ENCODE data around the gene SUN2. TPM values are rescaled to one million over a fixed set of nuclear protein-coding genes. Genes with fewer than 3 reads are reported as not detected.

The SUN2 gene
- total and polyA plus RNA-seq, 2 donors (not counting 3 experiments of a cell fraction or from before 2014, with no cell fraction given), result 76.7 to 133 TPM

DNA sequence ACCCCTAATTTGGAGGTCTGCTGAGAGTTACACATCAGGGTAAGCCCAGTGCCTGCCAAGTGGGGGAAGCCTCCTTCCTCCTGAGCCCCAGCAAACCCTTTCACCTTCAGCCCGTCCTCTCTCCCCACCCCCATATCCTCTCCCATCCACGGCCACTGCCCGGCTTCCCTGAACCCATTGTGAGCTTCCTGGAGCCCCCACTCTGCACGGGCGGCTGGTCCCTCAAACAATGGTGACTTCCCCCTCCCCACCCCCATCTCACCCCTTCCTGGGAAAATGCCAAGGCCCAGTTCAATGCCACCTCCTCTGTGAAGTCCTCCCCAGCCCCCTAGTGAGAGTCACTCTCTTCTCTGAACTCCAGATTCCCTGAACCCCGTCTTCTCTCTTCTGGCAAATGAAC is 20.3 kb upstream of the SUN2 start:
- DNase-seq (ENCODE audit: low read depth, low spot score) (peak; percentile 9), FAIRE-seq (no peak)
- Histone ChIP-seq H3K9ac (replicated peaks; ENCODE audit: extremely low read depth, insufficient read depth, low read length) (no peak overlapping the region), H3K4me2 (ENCODE audit: insufficient read depth, low read length) (no peak overlapping the region), H3K9me3 (replicated peaks; ENCODE audit: control insufficient read depth, insufficient read depth, low read length) (no peaks in the 10 kb centered on the region), H3K27ac (ENCODE audit: insufficient read depth, low read depth, low read length) (no peak overlapping the region), H3K36me3 (ENCODE audit: control insufficient read depth in 2 of 2, extremely low read depth in 1 of 2, insufficient read depth in 2 of 2, low read length in 2 of 2) (no peaks in the 10 kb centered on the region), H3K79me2 (ENCODE audit: control insufficient read depth, insufficient read depth, low read length) (no peaks in the 10 kb centered on the region), H3K9me1 (replicated peaks; ENCODE audit: control insufficient read depth, extremely low read depth, insufficient read depth, low read length) (no peaks in the 10 kb centered on the region), H2AFZ (ENCODE audit: low read depth, low read length) (no peak overlapping the region), H3K4me1 (ENCODE audit: control insufficient read depth, extremely low read depth, insufficient read depth, low read length) (no peaks in the 10 kb centered on the region), H4K20me1 (replicated peaks; ENCODE audit: control insufficient read depth, extremely low read depth, insufficient read depth, low read length) (no peaks in the 10 kb centered on the region), H3K4me3 (replicated peaks in 1 of 3; ENCODE audit: insufficient read depth in 1 of 3, low read depth in 1 of 3, low read length in 3 of 3) (no peak overlapping the region), H3K27me3 (ENCODE audit: control insufficient read depth in 2 of 2, insufficient read depth in 2 of 2, low read length in 2 of 2) (no peaks in the 10 kb centered on the region)
- POLR2A ChIA-PET, result no interaction called here
- dilution Hi-C loops (cut with MboI; ENCODE audit: extremely low pct_ligation_motif_present, low sequenced_read_pairs) (no loop called here), intact Hi-C loops (cut with micrococcal nuclease) (no loop called here)
- TF ChIP-seq, protein P1, sequence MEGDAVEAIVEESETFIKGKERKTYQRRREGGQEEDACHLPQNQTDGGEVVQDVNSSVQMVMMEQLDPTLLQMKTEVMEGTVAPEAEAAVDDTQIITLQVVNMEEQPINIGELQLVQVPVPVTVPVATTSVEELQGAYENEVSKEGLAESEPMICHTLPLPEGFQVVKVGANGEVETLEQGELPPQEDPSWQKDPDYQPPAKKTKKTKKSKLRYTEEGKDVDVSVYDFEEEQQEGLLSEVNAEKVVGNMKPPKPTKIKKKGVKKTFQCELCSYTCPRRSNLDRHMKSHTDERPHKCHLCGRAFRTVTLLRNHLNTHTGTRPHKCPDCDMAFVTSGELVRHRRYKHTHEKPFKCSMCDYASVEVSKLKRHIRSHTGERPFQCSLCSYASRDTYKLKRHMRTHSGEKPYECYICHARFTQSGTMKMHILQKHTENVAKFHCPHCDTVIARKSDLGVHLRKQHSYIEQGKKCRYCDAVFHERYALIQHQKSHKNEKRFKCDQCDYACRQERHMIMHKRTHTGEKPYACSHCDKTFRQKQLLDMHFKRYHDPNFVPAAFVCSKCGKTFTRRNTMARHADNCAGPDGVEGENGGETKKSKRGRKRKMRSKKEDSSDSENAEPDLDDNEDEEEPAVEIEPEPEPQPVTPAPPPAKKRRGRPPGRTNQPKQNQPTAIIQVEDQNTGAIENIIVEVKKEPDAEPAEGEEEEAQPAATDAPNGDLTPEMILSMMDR (IDR thresholded peaks at IDR 0.05; ENCODE audit: extremely low read depth in 1 of 2, insufficient read depth in 1 of 2, low read depth in 1 of 2, low read length in 2 of 2), result no peak
- no peak for TF ChIP-seq EZH2 (IDR thresholded peaks at IDR 0.05; ENCODE audit: borderline replicate concordance, low read depth, low read length, severe bottlenecking)
- no peak for TF ChIP-seq POLR2AphosphoS5 (IDR thresholded peaks at IDR 0.05; ENCODE audit: insufficient read depth, low read depth, low read length)
- TF ChIP-seq JUN (IDR thresholded peaks at IDR 0.05; ENCODE audit: borderline replicate concordance, insufficient read depth, insufficient read length, low read depth), result no peak
- no peak for TF ChIP-seq MYC (IDR thresholded peaks at IDR 0.05; ENCODE audit: low read depth, low read length)
- no peak for TF ChIP-seq GATA2 (IDR thresholded peaks at IDR 0.05; ENCODE audit: insufficient read depth, insufficient read length, low read depth, low read length)
- TF ChIP-seq, protein P2, sequence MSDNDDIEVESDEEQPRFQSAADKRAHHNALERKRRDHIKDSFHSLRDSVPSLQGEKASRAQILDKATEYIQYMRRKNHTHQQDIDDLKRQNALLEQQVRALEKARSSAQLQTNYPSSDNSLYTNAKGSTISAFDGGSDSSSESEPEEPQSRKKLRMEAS (IDR thresholded peaks at IDR 0.05; ENCODE audit: insufficient read depth, insufficient read length), result no peak
- no peak for TF ChIP-seq POLR2A (IDR thresholded peaks at IDR 0.05; ENCODE audit: low read depth, low read length)
- TF ChIP-seq FOS (IDR thresholded peaks at IDR 0.05; ENCODE audit: borderline replicate concordance, insufficient read depth, low read length), result no peak
- CTCF ChIA-PET, result interaction anchor here (1.7 kb wide), 1 partner anchor 67 kb away, joined by 5 read pairs; no protein-coding TSS in a partner anchor
- BruUV-seq (replicated peaks), result no TSS peak
